ENCODE measurements around the gene ULBP1.
"Not testable (repeated sequence)": the region's sequence is repeated elsewhere in the genome, so short reads cannot be mapped to it uniquely, and the experiment has no call there.

The ULBP1 gene

DNA sequence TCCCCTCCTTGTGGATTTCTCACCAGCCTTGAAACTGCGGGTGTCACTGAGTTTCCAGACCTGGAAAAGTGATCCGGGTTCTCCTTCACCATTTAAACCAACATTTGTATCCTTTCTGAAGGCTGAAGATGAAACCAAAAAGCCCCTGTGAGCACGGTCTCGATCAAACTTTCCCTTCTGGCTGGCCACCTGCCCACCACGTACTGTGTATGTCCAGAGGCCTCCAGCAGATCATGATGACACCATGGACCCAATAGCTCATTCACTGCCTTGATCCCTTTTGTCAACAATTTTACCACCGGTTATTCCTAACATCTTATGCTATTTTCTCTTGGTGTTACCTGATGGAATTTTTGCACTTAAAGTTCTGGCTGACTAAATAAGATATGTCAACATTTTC lies 15.6 kb downstream of the ULBP1 start:
- no peak for FAIRE-seq

DNA sequence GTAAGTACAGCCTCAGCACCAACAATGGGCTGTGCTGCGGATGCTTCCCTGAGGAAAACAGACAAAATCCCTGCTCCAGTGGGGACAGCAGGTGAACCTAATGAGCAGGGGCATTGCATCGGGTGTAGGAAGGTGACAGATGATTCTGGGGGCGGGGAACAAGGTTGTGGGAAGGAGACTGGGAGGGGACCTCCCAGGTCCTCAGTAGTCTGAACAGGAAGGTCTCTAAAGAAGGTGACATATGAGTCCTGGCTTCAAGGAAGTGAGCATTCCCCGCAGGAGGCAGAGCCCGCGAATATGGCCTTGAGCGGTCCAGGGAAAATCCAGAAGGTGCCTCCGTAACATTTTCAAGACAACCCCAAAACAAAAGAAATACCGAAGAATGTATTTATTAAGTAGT lies 19.4 kb downstream of the ULBP1 start:
- no peak for FAIRE-seq

DNA sequence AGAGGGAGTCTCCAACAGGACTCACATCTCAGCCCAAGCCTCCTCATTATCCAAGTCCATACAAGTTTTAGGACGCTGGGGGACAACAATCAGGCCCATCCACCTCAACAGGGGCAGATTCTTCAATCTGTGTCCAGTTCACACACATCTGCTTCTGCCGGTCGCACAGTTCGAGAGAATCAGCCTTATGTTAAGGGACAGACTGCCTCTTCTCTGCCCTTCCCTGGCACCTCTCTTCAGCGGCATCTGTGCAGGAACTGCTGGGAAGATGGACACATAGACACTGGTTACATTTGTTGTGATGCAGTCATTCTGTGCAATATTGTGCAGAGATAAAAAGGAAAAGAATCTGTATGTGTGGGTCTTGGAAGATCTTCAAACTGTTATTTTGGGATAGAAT lies 21.0 kb downstream of the ULBP1 start:
- no peak for FAIRE-seq

DNA sequence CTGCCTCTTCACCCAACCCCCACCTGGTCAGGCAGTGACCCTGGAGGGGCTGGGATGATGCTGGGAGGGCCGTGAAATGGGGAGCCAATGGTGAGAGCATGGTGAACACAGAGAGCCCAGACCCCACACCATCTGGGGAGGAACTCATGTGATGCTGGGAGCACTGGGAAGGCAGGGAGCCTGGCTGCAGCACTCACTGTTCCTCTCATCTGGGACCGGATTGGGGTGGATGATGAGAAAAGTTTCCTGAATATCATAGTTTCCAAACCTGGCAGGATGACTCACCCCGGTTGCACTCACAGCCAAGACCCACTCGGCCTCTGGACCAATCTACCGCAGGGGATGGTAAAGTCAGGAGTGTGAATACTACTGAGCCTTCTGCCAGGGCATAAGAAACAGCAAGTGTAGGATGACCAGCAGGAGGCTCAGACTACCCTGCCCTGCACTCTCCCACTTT lies 21.8 kb downstream of the ULBP1 start:
- FAIRE-seq = no peak

DNA sequence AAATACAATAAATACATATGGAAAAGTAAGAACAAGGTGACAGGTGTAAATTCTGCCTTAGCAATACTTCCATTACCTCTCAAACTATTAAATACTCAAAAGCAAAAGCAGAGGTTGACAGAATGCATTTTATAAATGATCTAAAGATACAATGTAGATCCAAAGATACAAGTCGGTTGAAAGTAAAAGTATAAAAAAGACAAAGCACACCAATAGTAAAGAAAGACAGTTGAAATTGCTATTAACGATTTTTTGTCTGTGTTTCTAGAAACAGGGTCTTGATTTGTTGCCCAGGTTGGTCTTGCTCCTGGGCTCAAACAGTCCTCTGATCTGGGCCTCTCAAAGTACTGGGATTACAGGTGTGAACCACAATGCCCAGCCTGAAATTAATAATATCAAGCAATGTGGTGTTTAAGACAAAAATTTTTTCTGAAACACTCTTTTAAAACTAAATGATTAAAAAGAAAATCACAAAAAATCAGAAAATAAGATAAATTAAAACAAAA lies 23.9 kb downstream of the ULBP1 start:
- FAIRE-seq = no peak

DNA sequence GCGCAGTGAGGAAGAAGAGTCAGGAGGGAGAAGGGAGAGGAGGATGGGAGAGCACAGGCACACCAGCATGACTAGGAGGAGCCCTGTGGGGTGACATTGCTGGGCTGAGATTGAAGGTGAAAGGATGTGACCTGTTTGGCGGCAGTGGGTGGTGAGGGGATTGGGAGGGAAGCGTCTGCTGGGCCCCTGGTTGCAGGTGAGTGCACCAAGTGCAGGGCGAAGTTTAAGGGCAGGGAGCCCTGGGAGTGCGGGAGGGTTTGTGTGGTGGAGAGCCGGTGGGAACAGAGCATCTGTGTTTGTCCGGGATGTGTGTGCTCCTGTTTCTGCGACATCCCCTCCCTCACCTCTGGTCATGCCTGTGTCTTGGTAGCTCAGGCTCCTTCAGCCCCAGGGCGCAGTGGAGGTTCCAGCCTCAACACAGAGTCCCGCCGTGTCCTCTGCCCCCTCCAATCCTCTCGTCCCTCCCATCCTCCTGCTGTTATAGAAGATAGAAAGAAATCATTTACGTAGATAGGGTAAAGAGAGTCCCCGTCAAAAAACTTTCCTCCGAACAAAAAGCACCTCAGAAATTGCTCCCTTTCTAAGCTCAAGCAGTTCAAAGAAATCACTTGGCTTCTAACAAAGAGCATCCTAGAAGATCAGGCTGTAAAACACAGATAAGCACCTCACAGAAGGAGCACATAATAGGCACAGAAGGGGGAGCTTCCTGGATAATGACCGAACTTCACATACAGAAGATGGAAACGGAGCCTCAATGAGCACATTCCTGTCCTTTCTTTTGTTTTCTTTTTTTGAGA lies 25.0 kb downstream of the ULBP1 start:
- FAIRE-seq = no peak

DNA sequence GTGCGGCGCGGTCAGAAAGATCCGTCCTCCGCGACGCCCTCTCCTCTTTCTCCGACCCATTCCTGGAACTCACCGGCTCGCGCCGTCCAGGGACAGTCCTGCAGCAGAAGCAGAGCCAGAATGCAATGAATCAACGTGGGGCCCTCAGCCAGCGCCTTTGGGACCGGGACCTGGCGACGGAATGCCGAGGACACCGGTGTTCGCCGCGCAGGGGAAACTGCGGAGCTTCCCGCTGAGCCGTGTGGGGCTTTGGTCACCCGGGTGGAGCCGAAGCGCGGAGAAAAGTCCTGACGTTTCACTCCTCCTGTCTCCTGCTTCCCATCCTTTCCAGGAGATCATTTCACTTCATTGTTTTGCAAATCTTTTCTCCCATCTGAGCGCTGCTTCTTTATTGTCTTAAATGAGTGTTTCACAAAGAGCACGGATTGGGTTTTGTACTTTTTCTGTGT lies 26.5 kb downstream of the ULBP1 start:
- no peak for FAIRE-seq

DNA sequence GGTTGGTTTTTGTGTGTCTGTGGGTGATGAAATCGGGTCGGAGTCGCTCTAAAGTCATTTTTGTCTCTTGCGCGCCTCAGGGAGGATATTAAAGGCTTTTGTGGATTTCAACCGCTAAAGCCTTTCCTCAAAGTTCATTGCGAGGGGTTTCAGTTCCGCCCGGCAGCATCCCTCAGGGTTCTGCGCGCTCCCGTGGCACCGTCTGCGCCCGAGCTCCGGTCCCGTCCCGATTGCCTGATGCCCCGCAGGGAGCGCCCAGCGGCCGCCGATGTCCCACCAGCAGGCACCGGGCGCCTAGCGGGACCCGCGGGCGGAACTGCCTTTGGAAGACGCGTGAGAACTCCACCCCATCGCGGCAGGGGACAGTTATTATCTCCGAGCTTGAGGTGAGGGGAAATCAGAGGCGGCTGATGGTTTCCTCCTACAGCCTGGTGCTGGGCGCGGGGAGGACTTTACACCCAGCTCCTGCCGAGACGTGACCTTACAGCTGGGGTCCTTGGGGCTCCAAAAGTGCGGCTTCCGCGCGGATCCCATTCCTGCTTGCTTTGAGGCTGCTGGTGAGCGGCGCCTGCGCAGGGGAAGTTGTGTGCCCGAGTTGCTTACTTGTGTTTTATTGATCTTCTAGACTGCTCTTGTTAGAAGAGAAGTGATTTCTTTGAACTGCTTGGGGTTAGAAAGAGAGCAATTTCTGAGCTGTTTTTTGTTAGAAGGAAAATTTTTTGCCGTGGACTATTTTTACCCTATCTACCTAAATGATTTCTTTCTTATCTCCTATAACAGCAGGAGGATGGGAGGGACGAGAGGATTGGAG lies 27.1 kb downstream of the ULBP1 start:
- FAIRE-seq = no peak

DNA sequence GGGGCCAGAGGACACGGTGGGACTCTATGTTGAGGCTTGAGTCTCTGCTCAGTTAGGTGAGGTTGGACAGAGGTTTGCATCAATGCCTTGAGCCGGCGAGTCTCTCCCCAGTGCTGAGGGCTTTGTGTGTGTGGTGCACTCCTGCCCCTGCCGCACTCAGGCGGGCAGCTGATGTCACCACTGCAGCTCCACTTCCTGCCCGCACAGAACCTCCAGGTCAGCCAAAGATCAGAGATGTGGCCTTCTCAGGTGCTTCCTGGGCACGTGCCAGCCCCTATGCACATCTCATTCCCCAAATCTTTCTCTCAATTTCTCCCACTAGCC lies 27.7 kb downstream of the ULBP1 start:
- FAIRE-seq = not testable (repeated sequence)

DNA sequence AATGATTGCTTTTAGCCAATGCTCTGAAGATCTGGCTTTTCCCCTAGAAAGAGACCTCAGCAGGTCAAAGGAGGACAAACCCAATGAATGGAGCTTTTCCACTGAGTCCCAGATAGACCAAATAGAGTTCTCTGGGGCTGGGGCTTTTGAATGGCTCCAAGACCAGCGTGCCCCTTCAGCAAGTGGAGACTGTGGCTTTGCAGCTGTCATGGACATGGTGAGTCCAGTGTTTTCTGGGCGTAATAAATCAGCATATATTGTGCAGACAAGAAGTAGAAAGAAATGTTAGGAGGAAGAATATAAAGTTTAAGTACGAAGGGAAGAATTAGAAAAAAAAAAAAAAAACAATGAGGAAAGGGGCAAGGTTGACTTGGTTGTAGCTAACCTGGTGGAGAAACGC lies 28.1 kb downstream of the ULBP1 start:
- no peak for FAIRE-seq

DNA sequence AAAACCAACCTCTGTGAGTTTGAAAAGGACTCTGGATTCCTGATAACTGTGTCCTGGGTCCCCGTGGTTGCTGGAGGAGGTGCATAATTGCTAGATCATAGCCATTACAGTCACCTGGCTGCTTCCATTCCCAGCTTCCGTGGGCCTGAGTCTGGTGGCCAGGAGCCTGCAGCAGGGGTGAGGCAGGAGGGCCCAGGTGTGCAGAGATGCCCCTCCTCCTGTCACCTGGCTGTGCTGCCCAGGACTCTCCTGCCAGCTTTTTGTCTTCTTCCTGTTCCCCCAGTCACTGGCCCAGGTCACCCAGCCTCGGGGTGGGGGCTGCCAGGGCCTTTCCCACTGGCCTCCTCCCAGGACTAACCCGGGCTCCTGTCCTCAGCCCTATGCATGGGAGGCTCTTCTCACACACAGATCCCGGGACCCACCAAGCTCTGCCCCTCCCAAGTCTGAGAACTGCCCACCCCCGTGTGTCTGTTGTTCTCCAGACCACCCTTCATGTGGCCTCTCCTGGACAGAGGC lies 31.6 kb downstream of the ULBP1 start:
- no peak for FAIRE-seq

DNA sequence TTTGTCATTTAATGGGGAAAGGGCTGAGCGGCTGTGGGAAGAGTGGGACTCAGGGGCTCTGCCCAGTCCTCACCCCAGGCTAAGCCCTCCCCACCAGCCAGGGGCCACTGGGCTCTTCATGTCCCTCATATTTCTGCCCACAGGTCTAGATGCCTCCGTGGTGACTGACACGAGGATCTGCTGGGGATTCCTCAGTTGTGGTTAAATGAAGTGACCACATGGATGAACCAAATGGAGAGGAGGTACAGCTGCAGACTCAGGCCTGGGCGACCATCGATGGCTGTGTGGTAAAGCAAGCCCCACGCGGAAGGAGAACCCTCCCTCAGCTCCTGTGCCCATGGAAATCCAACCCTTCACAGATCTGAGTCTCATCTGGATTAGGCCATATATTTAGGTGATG lies 32.2 kb downstream of the ULBP1 start:
- no peak for FAIRE-seq

DNA sequence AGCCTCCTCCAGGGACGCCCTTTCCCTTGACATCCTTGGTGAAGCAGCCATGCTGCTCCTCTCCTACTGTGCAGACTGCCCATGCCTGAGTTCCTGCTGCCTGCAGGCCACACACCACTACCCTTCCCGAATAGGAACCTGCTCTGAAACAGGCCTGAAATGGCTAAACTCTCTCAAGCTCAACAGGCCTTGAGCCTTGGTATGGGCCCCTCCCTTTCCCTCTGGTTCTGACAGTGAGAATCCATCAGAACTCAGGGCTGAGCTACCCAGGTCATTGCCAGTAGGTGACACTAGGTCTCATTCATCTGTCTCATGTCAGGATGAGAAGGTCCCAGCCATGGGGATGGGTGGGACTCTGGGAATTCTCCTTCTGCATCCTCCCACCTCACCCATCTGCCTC lies 35.9 kb downstream of the ULBP1 start:
- FAIRE-seq = no peak

DNA sequence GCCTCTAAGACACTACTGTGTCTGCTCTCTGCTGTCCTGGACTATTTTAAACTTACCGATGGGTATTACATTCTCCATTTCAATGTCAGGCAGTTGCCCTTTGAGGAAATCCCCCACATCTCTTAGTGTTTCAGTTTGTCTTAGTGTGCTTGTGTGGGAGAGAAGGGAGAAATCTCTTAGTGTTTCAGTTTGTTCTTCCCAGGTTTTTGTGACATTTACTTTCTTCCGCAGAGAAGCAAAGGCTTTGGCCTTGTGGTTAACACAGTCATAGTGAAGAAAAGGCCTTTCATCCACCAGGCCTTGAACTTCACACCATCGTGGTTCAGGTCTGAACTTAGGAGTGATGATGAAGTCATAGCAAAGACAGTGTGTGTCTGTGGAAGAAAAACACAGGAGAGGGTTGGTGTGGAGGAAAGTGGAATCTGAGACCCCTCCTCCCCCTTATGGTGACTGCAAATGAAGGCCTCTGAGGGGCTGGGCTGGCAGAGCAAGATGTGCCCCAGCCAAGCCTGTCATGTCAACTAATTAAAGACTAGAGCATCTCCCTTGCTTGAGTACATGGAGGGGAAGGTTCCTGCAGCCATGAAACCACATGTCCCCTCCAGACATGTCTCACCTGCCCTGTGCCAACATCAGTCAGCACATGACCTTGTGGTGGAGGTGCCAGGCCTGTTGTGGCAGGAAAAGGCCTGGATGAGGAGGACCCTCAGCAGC lies 37.7 kb downstream of the ULBP1 start:
- no peak for FAIRE-seq

DNA sequence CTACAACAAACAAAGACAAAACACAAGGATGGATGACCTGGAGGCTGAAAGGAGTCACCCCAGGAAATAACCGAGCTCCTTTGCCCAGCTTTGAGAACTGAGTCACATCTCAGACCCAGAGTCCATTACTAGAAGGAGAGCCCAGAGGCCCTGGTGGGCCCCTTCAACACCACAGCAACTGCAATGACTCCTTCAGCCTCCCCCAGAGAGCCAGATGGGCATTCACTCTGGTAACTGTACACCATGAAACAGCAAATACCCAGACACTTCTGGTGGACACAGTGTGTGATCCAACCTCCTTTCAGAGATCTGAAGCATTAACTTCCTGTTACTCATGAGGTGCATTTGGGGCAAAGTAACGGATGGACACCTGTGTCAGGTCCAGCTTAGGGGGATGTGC lies 39.0 kb downstream of the ULBP1 start:
- FAIRE-seq = no peak

DNA sequence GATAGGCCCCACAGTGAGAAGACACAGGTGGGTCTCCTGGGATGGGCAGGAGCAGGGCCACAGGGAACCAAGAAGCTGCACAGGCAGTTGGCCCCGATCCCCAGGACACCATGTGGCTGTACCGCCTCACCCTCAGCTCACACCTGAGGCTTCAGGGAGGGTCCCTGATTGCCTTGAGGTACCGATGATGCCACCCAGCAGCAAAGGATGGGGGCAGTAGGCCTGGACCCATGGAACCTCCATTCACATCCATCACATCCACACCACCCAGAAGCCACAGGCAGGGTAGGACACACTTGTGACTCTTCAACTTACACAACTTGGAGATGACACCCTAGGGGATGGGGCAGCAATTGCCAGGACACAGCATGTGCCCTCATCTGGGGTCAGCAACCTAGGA lies 39.9 kb downstream of the ULBP1 start:
- FAIRE-seq = not testable (repeated sequence)

DNA sequence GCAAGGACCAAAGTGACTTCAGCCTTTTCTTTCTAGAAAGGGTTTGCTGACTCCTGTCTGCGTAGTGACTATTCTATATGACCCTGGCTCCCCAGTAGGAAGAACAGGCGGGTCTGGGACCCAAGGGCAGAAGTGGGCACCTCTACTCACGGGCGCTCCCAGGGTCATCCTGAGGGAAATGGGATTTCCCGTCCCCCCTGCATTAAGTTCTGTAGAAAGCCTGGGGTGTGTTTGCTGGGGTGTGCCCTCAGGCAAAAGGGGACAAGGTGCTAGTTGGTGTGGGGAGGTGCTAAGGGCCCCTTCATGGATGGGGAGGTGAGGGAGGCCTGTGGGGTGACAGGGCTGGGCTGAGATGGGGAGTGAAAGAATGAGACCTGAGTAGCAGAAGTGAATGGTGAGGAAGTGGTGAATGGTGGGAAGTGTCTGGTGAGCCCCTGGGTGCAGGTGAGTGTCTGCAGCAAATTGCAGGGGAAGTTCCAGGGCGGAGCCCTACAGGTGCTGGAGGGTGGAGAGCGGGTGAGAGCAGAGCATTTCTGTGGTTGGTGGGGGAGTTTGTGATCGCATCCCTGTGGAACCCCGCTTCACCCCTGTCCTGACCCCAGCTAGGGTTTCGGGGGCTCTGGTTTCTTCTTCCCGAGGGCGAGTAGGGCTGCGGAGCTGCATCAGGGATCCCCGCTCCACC lies 40.5 kb downstream of the ULBP1 start:
- FAIRE-seq = no peak

DNA sequence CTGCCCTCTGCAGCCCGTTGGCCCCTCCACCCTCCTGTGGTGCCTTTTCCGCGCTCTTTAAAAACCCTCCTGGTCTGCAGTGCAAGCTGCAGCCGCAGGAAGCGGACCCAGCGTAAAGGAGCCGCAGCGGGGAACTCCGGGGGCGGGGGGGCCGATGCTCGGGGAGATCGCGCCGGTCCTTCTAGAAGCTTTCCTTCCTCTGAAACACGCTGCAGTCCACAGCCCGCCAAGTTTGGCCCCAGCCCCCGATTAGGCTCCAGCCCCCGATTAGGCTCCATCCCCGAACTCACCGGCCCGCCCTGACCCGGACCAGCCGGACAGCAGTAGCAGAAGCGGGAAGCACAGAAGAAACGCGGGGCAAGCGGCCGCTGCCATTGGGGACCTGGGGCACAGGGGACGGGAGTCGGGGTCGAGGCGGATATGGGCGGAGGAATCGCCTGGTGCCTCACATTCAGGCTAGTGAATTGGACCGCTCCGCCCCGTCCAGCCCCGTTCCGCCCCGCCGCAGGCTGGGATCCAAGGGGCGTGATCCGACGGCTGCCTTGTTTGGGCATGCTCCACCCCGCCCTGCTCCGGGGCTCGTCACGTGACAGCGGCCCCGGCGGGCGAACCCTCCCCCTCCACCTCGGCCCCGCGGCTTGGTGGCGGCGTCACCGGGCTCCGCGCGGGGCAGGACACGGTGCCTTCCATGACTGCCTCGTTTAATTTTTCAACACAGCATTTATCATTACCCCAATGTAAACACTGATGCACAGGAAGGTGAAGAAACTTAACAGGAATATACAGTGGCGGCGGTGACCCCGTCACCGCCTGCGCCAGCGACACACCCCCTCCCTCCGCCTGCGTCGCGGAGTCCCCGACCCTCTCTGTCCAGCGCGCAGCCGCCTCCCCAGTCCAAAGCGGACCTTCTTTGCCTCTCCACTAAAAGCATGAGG lies 41.3 kb downstream of the ULBP1 start:
- FAIRE-seq = no peak

DNA sequence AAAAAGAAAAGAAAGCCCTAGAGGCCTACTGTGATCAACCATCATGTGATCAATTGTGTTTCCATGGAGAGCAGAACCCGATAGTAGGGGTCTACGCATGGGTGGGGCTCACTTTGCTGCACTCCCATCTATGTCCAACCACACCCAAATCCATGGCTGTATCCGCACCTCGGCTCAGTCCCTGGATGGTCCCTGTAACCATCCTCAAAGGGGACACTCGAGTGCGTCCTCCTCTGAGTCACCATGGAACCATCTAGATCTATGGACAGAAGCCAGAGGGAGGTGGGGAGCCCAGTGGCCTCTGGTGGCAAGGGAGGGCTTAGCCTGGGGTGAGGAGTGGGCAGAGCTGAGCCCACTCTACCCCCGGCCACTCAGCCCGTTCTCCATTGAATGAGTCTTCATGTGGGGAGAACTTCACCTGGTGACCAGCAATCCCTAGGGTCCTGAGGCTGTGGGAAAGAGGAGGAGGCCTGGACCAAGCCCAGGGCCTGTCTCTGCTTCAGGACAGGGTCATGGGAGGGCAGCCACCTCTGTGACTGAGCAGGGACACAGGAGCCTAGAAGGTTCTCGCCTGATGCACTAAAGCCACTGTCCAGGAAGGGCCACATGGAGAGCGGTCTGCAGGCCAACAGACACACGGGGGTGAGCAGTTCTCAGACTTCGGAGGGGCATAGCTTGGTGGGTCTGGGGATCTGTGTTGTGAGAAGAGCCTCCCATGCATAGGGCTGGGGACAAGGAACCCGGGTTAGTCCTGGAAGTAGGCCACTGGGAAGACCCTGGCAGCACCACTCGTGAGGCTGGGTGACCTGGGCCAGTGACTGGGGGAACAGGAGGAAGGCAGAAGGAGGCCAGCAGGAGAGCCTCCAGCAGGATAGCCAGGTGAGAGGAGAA lies 42.3 kb downstream of the ULBP1 start:
- no peak for FAIRE-seq

DNA sequence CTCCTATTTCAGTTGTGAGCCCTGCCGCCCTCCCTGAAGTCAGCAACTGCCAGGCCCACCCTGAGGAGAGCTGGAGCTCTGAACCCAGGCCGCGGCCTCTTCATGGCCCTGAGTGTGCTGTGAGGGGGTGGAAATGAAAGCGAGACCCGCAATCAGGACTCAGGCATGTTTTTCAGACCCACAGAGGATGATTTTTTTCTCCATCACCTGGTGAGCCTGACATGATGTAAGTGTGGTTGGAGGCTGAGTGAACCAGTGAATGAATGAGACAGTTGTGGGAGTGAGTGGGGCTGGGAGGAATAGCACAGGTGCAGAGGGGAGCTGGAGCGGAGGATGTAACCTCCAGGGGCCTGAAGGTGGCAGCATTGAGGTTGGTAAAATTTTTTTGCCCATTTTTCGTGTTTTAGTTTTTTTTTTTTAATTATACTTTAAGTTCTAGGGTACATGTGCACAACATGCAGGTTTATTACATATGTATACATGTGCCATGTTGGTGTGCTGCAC lies 43.3 kb downstream of the ULBP1 start:
- no peak for FAIRE-seq
